Panc1 (cell line): Measurements from ENCODE around the gene OR52W1. TPM values are rescaled to one million over a fixed set of nuclear protein-coding genes. Genes with fewer than 3 reads are reported as not detected.

Source experiments
- ATAC-seq: fragments of 200-7000 bp; cut with Tn5 transposase; 2 replicates; pipeline ENCODE4 v1.9.1; 2020; ENCODE audit warnings: mild to moderate bottlenecking, moderate library complexity
- BruUV-seq: library from RNA; stranded (reverse); fragments of 400-500 nt; replicated peaks from 2 replicates; lab custom pipeline; 2021; lab: Mats Ljungman, UMichigan
- CTCF ChIA-PET: fragments of 300-600 bp; sonication (Branson Sonifier 250); formaldehyde crosslinking; loops from one replicate; lab custom pipeline; 2022; ENCODE audit warnings: antibody characterized with exemption; lab: Charles Lee
- POLR2A ChIA-PET: fragments of 300-600 bp; sonication (Branson Sonifier 250); formaldehyde crosslinking; loops from one replicate; lab custom pipeline; 2022; ENCODE audit warnings: antibody characterized with exemption; lab: Charles Lee
- DNase-seq: peaks from one replicate; pipeline ENCODE4 v3.0.0-alpha.2; 2010; ENCODE audit warnings: low read depth, low spot score
- H3K27ac ChIP-seq: 2 replicates; pipeline ENCODE4 v1.5.1; 2011; ENCODE audit warnings: mild to moderate bottlenecking, low read length, inconsistent platforms
- H3K27me3 ChIP-seq: fragments of 200-500 bp; sonication (Bioruptor generic); 2 replicates; pipeline ENCODE4 v1.6.0; 2014; ENCODE audit warnings: low read length, inconsistent platforms; ENCODE audit not compliant: control insufficient read depth, insufficient read depth
- H3K36me3 ChIP-seq: fragments of 200-500 bp; sonication (Bioruptor generic); 2 replicates; pipeline ENCODE4 v1.5.1; 2014; ENCODE audit warnings: inconsistent platforms, mild to moderate bottlenecking, low read length, moderate library complexity; ENCODE audit not compliant: control insufficient read depth, insufficient read depth
- H3K4me1 ChIP-seq: 2 replicates; pipeline ENCODE4 v1.5.1; 2011; ENCODE audit warnings: inconsistent platforms, mild to moderate bottlenecking, low read length, moderate library complexity; ENCODE audit not compliant: control insufficient read depth, insufficient read depth
- H3K4me3 ChIP-seq, 2 experiments: 2 replicates each; pipeline ENCODE4 v1.5.1; 2011 to 2012; ENCODE audit warnings: low read depth in 2 of 2, low read length in 2 of 2, mild to moderate bottlenecking in 2 of 2, inconsistent platforms in 1 of 2, moderate library complexity in 1 of 2
- H3K9me3 ChIP-seq: fragments of 200-500 bp; sonication (Bioruptor generic); 2 replicates; pipeline ENCODE4 v1.5.1; 2014; ENCODE audit warnings: low read depth, mild to moderate bottlenecking, inconsistent platforms, low read length, moderate library complexity; ENCODE audit not compliant: control insufficient read depth, insufficient read depth
- POLR2AphosphoS5 ChIP-seq: IDR thresholded peaks from 2 replicates; pipeline ENCODE4 v1.6.1; 2012; ENCODE audit warnings: mild to moderate bottlenecking, low read depth, low read length, moderate library complexity
- SIN3A ChIP-seq: IDR thresholded peaks from 2 replicates; pipeline ENCODE4 v1.6.1; 2012; ENCODE audit warnings: low read depth, mild to moderate bottlenecking, low read length, moderate library complexity, borderline replicate concordance; ENCODE audit not compliant: insufficient read depth
- TCF7L2 ChIP-seq: IDR thresholded peaks from 2 replicates; pipeline ENCODE4 v1.6.1; 2011; ENCODE audit warnings: mild to moderate bottlenecking, low read depth, low read length, inconsistent platforms
- in situ Hi-C: cut with HindIII; loops from 2 replicates; pipeline ENCODE4 v1.10.0; 2016; ENCODE audit warnings: low sequenced_read_pairs, low pct_unique_long_range_greater_than_20kb
- intact Hi-C: fragments of 100-400 bp; cut with micrococcal nuclease; formaldehyde crosslinking; loops from one replicate; pipeline ENCODE4 v1.10.0; 2022; ENCODE audit not compliant: unreplicated experiment
- total RNA-seq: library from RNA; stranded (reverse); gene quantifications from one replicate; pipeline ENCODE4 v1.2.1, GENCODE V29; 2021; ENCODE audit not compliant: unreplicated experiment
- TF ChIP-seq, protein P1 (sequence below), 2 experiments: IDR thresholded peaks; 2 replicates each; pipeline ENCODE4 v1.6.1; 2011 to 2012; ENCODE audit warnings: low read depth in 2 of 2, control low read depth in 1 of 2, low read length in 1 of 2, mild to moderate bottlenecking in 1 of 2, moderate library complexity in 1 of 2; ENCODE audit not compliant: insufficient read depth in 1 of 2
- TF ChIP-seq, protein P2 (sequence below): fragments of 450-650 bp; IDR thresholded peaks from 2 replicates; pipeline ENCODE4 v1.5.1; 2017; ENCODE audit warnings: mild to moderate bottlenecking

The OR52W1 gene
- total RNA-seq, 1 experiment from 2014 or later: not detected

DNA sequence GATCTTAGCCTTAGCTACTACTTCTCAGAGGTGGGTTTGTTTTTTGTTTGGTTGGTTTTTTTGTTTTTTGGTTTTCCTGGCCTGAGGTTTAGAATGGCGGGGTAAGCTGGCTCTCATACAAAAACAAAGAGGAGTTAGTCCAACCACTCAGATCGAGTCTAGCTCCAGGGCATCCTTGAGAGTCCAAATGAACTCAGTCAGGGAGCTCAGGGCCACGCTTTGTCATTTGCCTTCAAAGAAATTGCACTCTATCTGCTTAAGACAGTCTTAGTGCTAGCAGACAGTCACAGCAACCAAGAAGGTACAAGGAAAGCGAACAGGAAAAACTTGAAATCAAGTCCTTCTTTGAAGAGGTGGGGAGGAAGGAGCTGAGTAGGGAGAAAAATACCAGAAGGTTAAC is 17.5 kb downstream of the OR52W1 start:
- no peaks in the 10 kb centered on the region for H3K4me1 ChIP-seq
- CTCF ChIA-PET: no interaction called here
- DNase-seq (no peak), ATAC-seq (no peak)
- POLR2A ChIA-PET: interaction anchor here (0.6 kb wide), 1 partner anchor 18 kb away, joined by 3 read pairs; the partner anchor contains the start of gene FHIP1B
- no peaks in the 10 kb centered on the region for H3K9me3 ChIP-seq
- peaks cover 10% of the 10 kb centered on the region; the same call in 1 of the 2 replicates for H3K36me3 ChIP-seq
- TF ChIP-seq, protein P1, sequence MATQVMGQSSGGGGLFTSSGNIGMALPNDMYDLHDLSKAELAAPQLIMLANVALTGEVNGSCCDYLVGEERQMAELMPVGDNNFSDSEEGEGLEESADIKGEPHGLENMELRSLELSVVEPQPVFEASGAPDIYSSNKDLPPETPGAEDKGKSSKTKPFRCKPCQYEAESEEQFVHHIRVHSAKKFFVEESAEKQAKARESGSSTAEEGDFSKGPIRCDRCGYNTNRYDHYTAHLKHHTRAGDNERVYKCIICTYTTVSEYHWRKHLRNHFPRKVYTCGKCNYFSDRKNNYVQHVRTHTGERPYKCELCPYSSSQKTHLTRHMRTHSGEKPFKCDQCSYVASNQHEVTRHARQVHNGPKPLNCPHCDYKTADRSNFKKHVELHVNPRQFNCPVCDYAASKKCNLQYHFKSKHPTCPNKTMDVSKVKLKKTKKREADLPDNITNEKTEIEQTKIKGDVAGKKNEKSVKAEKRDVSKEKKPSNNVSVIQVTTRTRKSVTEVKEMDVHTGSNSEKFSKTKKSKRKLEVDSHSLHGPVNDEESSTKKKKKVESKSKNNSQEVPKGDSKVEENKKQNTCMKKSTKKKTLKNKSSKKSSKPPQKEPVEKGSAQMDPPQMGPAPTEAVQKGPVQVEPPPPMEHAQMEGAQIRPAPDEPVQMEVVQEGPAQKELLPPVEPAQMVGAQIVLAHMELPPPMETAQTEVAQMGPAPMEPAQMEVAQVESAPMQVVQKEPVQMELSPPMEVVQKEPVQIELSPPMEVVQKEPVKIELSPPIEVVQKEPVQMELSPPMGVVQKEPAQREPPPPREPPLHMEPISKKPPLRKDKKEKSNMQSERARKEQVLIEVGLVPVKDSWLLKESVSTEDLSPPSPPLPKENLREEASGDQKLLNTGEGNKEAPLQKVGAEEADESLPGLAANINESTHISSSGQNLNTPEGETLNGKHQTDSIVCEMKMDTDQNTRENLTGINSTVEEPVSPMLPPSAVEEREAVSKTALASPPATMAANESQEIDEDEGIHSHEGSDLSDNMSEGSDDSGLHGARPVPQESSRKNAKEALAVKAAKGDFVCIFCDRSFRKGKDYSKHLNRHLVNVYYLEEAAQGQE (IDR thresholded peaks at IDR 0.05; ENCODE audit: insufficient read depth in 1 of 2, low read depth in 2 of 2, low read length in 1 of 2): no peak
- TSS peak; percentile 2 for BruUV-seq
- no peak overlapping the region for H3K27ac ChIP-seq
- in situ Hi-C loops: no loop called here
- H3K4me3 ChIP-seq: no peak overlapping the region
- intact Hi-C loops: no loop called here
- H3K27me3 ChIP-seq: no peaks in the 10 kb centered on the region

DNA sequence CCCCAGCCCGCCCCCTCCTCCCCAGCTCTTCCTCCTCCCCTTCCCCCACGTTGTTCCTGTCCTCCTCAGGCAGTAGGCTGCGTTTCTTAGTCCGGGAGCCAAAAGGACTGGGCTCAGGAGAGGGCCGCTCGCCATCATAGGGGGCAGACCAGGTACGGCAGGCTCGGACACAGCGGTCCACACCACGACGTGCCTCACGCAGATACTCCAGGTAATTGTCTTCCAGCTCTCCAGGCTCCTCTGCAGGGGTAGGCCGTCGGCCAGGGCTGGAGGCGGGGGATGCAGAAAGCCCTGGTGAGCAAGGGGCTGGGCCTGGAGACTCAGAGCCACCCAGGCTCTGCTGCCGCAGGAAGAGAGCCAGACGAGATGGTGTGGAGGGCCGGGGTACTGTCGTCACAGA is 18.7 kb downstream of the OR52W1 start:
- TF ChIP-seq POLR2AphosphoS5: no peak
- no peak for TF ChIP-seq TCF7L2
- TF ChIP-seq, protein P2, sequence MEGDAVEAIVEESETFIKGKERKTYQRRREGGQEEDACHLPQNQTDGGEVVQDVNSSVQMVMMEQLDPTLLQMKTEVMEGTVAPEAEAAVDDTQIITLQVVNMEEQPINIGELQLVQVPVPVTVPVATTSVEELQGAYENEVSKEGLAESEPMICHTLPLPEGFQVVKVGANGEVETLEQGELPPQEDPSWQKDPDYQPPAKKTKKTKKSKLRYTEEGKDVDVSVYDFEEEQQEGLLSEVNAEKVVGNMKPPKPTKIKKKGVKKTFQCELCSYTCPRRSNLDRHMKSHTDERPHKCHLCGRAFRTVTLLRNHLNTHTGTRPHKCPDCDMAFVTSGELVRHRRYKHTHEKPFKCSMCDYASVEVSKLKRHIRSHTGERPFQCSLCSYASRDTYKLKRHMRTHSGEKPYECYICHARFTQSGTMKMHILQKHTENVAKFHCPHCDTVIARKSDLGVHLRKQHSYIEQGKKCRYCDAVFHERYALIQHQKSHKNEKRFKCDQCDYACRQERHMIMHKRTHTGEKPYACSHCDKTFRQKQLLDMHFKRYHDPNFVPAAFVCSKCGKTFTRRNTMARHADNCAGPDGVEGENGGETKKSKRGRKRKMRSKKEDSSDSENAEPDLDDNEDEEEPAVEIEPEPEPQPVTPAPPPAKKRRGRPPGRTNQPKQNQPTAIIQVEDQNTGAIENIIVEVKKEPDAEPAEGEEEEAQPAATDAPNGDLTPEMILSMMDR: no peak
- TF ChIP-seq, protein P1 (IDR thresholded peaks at IDR 0.05; ENCODE audit: insufficient read depth in 1 of 2, low read depth in 2 of 2, low read length in 1 of 2): no peak
- TF ChIP-seq SIN3A: no peak
- H3K9me3 ChIP-seq: no peaks in the 10 kb centered on the region
- intact Hi-C loops (no loop called here), in situ Hi-C loops (no loop called here)
- DNase-seq (no peak), ATAC-seq (no peak)
- no peaks in the 10 kb centered on the region for H3K4me1 ChIP-seq
- peaks cover 10% of the 10 kb centered on the region; the same call in 1 of the 2 replicates for H3K36me3 ChIP-seq
- H3K4me3 ChIP-seq: no peak overlapping the region
- ChIA-PET CTCF (no interaction called here), POLR2A (no interaction called here)
- BruUV-seq: no TSS peak
- no peaks in the 10 kb centered on the region for H3K27me3 ChIP-seq
- no peak overlapping the region for H3K27ac ChIP-seq
